ENCODE results near the gene ZNF740. TPM values are rescaled to one million over a fixed set of nuclear protein-coding genes. Genes with fewer than 3 reads are reported as not detected.

Gene ZNF740
- total and polyA plus RNA-seq, 8 donors, result 4.0 to 37.5 (median 4.5) TPM

GRCh38 chr12:53222170-53222721 is 41.7 kb downstream of the ZNF740 start:
- peak overlapping the region; percentile 96 to 99 (median 99) for H3K27ac ChIP-seq
- intact Hi-C loops (cut with DNase I; ENCODE audit: low total_unique reads), result no loop called here
- H3K9me3 ChIP-seq, result no peaks in the 10 kb centered on the region
- no peak for DNase-seq
- H3K4me1 ChIP-seq, result peaks cover 57 to 85% (median 77%) of the 10 kb centered on the region in 4 donors
- no peaks in the 10 kb centered on the region for H3K27me3 ChIP-seq
- TF ChIP-seq EP300 (IDR thresholded peaks at IDR 0.05) (no peak), POLR2A (IDR thresholded peaks at IDR 0.05) (no peak), POLR2AphosphoS5 (IDR thresholded peaks at IDR 0.05) (no peak)
- TF ChIP-seq, protein P1, sequence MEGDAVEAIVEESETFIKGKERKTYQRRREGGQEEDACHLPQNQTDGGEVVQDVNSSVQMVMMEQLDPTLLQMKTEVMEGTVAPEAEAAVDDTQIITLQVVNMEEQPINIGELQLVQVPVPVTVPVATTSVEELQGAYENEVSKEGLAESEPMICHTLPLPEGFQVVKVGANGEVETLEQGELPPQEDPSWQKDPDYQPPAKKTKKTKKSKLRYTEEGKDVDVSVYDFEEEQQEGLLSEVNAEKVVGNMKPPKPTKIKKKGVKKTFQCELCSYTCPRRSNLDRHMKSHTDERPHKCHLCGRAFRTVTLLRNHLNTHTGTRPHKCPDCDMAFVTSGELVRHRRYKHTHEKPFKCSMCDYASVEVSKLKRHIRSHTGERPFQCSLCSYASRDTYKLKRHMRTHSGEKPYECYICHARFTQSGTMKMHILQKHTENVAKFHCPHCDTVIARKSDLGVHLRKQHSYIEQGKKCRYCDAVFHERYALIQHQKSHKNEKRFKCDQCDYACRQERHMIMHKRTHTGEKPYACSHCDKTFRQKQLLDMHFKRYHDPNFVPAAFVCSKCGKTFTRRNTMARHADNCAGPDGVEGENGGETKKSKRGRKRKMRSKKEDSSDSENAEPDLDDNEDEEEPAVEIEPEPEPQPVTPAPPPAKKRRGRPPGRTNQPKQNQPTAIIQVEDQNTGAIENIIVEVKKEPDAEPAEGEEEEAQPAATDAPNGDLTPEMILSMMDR (IDR thresholded peaks at IDR 0.05), result no peak
- 41 to 46% (median 43%) methylated on average over 5 of the region's 5 CpGs for WGBS, 5 donors
- H3K4me3 ChIP-seq, result peak overlapping the region; percentile 63 to 88 (median 83)
- peaks cover 1 to 14% (median 8%) of the 10 kb centered on the region in 4 donors for H3K36me3 ChIP-seq

GRCh38 chr12:53222806-53223261 is 42.3 kb downstream of the ZNF740 start:
- Histone ChIP-seq H3K27ac (peak overlapping the region; percentile 3 to 99 (median 98)), H3K4me1 (peaks cover 51 to 79% (median 71%) of the 10 kb centered on the region in 4 donors), H3K36me3 (peaks cover 6 to 20% (median 13%) of the 10 kb centered on the region in 4 donors), H3K4me3 (no peak overlapping the region), H3K27me3 (no peaks in the 10 kb centered on the region), H3K9me3 (no peaks in the 10 kb centered on the region)
- WGBS, 5 donors, result 45 to 61% (median 46%) methylated on average over 4 of the region's 4 CpGs
- intact Hi-C loops (cut with DNase I; ENCODE audit: low total_unique reads), result no loop called here
- TF ChIP-seq, protein P1 (IDR thresholded peaks at IDR 0.05), result no peak
- TF ChIP-seq POLR2A (IDR thresholded peaks at IDR 0.05), result no peak
- TF ChIP-seq EP300 (IDR thresholded peaks at IDR 0.05), result no peak
- TF ChIP-seq POLR2AphosphoS5 (IDR thresholded peaks at IDR 0.05), result no peak
- DNase-seq, result no peak

DNA sequence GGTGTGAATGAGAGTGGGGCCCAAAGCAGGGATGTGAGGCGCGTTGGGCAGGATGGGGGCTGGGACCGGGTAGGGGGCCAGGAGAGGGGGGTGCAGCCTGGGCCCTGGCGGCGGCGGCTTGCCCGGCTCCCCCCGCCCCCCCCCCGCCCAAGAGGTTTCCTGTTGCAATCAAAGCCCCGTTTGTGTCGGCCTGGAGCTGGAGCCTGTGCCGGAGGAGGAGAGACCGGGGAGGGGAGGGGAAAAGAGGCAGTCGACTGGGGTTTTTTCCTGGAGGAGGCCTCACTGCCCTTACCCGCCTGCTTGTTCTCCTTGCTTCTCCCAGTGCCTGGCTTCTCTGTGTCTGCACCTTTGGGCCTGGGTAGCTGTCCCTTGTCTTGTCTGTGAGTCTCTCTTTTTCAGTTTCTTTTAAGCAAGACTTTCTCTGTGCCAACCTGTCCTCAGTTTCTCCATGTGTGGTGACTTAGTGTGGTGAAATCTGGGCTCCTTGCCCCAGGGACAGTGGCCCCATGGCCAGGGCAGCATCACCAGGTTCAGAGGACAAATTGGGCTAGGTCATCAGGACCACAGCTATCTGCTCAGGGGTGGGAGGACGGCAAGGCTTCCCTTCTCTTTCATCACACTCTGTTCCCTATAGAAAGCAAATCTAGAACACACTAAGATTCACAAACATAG is 43.0 kb downstream of the ZNF740 start:
- H3K9me3 ChIP-seq, result no peaks in the 10 kb centered on the region
- peaks cover 44 to 74% (median 65%) of the 10 kb centered on the region in 4 donors for H3K4me1 ChIP-seq
- peak overlapping the region; percentile 34 to 99 (median 98) for H3K27ac ChIP-seq
- H3K4me3 ChIP-seq, result no peak overlapping the region
- no peak for TF ChIP-seq EP300 (IDR thresholded peaks at IDR 0.05)
- peak in 1 of 2 donors; percentile 85 for DNase-seq
- intact Hi-C loops (cut with DNase I; ENCODE audit: low total_unique reads), result no loop called here
- no peaks in the 10 kb centered on the region for H3K27me3 ChIP-seq
- H3K36me3 ChIP-seq, result peaks cover 6 to 26% (median 16%) of the 10 kb centered on the region in 4 donors
- WGBS, 5 donors, result 12 to 22% (median 12%) methylated on average over 12 to 16 of the region's 16 CpGs

DNA sequence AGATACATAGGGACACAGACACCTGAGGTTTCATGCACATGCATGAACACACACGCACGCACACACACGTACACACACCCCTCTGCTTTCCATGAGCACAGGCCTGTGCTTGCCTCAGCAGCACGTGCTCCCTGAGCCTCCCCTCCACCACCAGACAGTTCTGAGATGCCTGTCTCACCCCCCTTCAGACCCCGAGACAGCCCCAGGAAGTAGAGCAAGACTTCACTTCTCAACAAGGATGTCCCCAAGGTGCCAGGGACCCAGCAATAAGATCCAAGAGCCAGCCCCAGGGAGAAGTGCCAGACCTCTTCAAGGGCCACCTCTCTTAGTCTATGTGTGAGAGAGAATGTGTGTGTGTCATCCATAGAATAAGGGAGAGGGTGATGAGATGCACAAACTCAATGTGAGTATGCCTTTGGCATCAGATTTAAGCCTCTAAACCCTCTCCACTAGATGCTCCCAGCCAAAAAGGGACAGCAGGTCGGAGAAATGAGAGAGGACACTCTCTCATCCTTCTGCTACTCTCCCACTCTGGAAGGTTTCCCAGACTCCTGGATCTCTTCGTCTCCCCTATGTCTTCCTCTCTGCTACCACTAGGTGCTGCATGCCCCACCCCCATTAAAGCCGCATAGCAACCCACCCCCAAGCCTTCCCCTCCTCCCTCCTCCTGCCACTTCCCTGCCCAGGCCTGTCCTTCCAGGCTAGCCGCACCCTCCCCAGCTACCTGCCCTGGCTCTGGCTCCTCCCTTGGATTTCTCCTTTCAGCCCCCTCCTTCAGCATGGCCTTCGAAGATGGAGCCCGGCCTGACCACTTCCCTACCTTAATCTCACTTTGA is 43.8 kb downstream of the ZNF740 start:
- intact Hi-C loops (cut with DNase I; ENCODE audit: low total_unique reads), result no loop called here
- DNase-seq, result peak in 1 of 2 donors; percentile 78
- Histone ChIP-seq H3K27ac (peak overlapping the region in 4 of 5 donors; percentile 96 to 99 (median 98)), H3K36me3 (peaks cover 6 to 26% (median 16%) of the 10 kb centered on the region in 4 donors), H3K9me3 (no peaks in the 10 kb centered on the region), H3K27me3 (no peaks in the 10 kb centered on the region), H3K4me3 (no peak overlapping the region), H3K4me1 (peaks cover 37 to 74% (median 62%) of the 10 kb centered on the region in 4 donors)
- WGBS, 5 donors, result 31 to 59% (median 48%) methylated on average over 11 of the region's 11 CpGs
- TF ChIP-seq POLR2AphosphoS5 (IDR thresholded peaks at IDR 0.05), result no peak
- TF ChIP-seq EP300 (IDR thresholded peaks at IDR 0.05), result no peak
- TF ChIP-seq, protein P1 (IDR thresholded peaks at IDR 0.05), result peak in 1 of 7 experiments; percentile 8
